ENCODE data around the gene SLC38A8. TPM values are rescaled to one million over a fixed set of nuclear protein-coding genes. Genes with fewer than 3 reads are reported as not detected.

SLC38A8 gene
- total RNA-seq, 4 donors from 2014 or later: not detected

DNA sequence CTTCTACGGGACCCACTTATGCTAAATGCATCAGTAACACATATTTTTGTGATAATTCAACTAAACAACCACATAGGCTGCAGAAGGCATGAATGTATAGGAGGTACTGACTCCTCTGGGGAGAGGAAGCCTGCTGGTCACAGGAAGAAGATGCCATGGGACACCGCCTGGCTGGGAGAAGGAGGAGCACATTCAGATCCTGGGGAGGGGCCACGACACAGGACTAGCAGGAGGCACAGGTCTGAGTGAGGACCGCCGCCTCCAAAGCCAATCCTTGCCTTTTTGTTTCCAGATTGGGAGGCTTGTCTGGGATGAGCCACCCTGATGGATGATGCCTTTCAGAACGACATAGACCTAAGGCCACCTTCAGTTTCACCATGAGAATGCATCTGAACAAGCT is 39.5 kb upstream of the SLC38A8 start:
- no peaks in the 10 kb centered on the region for H3K27me3 ChIP-seq
- H3K4me3 ChIP-seq: no peak overlapping the region
- no peaks in the 10 kb centered on the region for H3K4me1 ChIP-seq
- intact Hi-C loops (cut with DNase I; ENCODE audit: low total_unique reads): no loop called here
- no peaks in the 10 kb centered on the region for H3K9me3 ChIP-seq
- in situ Hi-C loops (cut with MboI; ENCODE audit: low pct_ligation_motif_present in 1 of 4, low pct_unique_long_range_greater_than_20kb in 1 of 4, low sequenced_read_pairs in 3 of 4): loop anchor here in 3 of 4 donors (10.0 to 25.0 kb wide), 2 partner anchors 93 to 405 kb away; no protein-coding TSS in a partner anchor
- TF ChIP-seq POLR2AphosphoS5 (IDR thresholded peaks at IDR 0.05) (no peak), EP300 (IDR thresholded peaks at IDR 0.05; ENCODE audit: low read depth) (no peak), POLR2A (IDR thresholded peaks at IDR 0.05) (no peak)
- TF ChIP-seq, protein P1, sequence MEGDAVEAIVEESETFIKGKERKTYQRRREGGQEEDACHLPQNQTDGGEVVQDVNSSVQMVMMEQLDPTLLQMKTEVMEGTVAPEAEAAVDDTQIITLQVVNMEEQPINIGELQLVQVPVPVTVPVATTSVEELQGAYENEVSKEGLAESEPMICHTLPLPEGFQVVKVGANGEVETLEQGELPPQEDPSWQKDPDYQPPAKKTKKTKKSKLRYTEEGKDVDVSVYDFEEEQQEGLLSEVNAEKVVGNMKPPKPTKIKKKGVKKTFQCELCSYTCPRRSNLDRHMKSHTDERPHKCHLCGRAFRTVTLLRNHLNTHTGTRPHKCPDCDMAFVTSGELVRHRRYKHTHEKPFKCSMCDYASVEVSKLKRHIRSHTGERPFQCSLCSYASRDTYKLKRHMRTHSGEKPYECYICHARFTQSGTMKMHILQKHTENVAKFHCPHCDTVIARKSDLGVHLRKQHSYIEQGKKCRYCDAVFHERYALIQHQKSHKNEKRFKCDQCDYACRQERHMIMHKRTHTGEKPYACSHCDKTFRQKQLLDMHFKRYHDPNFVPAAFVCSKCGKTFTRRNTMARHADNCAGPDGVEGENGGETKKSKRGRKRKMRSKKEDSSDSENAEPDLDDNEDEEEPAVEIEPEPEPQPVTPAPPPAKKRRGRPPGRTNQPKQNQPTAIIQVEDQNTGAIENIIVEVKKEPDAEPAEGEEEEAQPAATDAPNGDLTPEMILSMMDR (IDR thresholded peaks at IDR 0.05): no peak
- no peak overlapping the region for H3K27ac ChIP-seq
- DNase-seq: no peak
- 91 to 100% methylated on average over 2 to 6 of the region's 6 CpGs for WGBS, 2 donors (ENCODE audit: low coverage in 1 of 2)
- peaks cover 0 to 44% (median 13%) of the 10 kb centered on the region in 4 donors for H3K36me3 ChIP-seq

DNA sequence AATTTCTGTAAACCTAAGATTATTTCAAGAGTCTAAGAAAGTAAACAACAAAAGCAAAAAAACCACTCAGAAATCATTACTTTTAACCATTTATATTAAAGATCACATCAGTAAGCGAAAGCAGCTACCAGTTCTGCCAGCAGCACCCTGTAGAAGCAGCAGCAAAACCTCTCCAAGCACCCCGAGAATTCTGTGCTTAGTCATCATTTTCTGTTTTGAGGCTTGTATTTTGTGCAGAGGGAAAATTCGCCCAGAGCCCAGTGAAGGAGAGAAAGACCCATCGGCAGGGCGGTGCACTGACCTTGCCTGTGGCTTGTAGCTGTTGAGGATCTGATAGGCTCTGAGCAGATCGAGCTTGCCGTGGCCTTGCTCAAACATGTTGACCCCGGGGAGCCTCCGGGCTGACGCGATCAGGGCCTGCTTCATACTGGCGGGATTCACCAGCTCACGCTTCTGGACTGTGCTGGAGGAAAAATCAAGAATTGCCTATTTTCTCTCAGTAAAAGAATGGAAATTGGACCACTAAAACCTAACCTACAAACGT is 38.9 kb upstream of the SLC38A8 start:
- TF ChIP-seq EP300 (IDR thresholded peaks at IDR 0.05; ENCODE audit: low read depth) (no peak), POLR2A (IDR thresholded peaks at IDR 0.05) (no peak), POLR2AphosphoS5 (IDR thresholded peaks at IDR 0.05) (no peak)
- TF ChIP-seq, protein P1 (IDR thresholded peaks at IDR 0.05): no peak
- no peaks in the 10 kb centered on the region for H3K27me3 ChIP-seq
- H3K4me3 ChIP-seq: no peak overlapping the region
- DNase-seq: no peak
- peaks cover 0 to 44% (median 12%) of the 10 kb centered on the region in 4 donors for H3K36me3 ChIP-seq
- no peaks in the 10 kb centered on the region for H3K9me3 ChIP-seq
- H3K27ac ChIP-seq: no peak overlapping the region
- H3K4me1 ChIP-seq: no peaks in the 10 kb centered on the region
- intact Hi-C loops (cut with DNase I; ENCODE audit: low total_unique reads) (no loop called here), in situ Hi-C loops (cut with MboI; ENCODE audit: low pct_ligation_motif_present in 1 of 4, low pct_unique_long_range_greater_than_20kb in 1 of 4, low sequenced_read_pairs in 3 of 4) (loop anchor here in 3 of 4 donors (10.0 to 25.0 kb wide), 2 partner anchors 93 to 406 kb away; no protein-coding TSS in a partner anchor)
- 88 to 89% methylated on average over 5 to 14 of the region's 14 CpGs for WGBS, 2 donors (ENCODE audit: low coverage in 1 of 2)

DNA sequence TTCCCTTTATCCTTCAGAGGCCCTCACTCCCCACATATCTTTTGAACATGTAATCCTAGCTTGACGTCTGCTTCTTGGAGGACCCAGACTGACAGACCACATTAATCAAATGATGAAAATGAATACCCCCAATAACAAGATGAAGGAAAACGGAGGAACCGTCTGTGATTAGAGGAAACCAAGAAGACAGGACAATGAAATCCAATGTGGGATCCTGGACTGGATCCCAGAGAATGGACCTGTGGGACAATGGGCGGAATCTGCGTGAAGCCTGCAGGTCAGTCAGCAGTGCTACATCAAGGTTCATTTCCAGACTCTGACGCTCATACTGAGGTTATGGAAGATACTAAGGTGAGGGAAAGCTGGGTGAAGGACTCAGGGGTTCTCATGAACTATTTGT is 38.2 kb upstream of the SLC38A8 start:
- in situ Hi-C loops (cut with MboI; ENCODE audit: low pct_ligation_motif_present in 1 of 4, low pct_unique_long_range_greater_than_20kb in 1 of 4, low sequenced_read_pairs in 3 of 4): loop anchor here in 3 of 4 donors (10.0 to 25.0 kb wide), 2 partner anchors 94 to 406 kb away; no protein-coding TSS in a partner anchor
- H3K27me3 ChIP-seq: no peaks in the 10 kb centered on the region
- H3K9me3 ChIP-seq: no peaks in the 10 kb centered on the region
- intact Hi-C loops (cut with DNase I; ENCODE audit: low total_unique reads): no loop called here
- DNase-seq: no peak
- H3K4me1 ChIP-seq: no peaks in the 10 kb centered on the region
- peaks cover 0 to 43% (median 15%) of the 10 kb centered on the region in 4 donors for H3K36me3 ChIP-seq
- TF ChIP-seq POLR2AphosphoS5 (IDR thresholded peaks at IDR 0.05): no peak
- no peak for TF ChIP-seq POLR2A (IDR thresholded peaks at IDR 0.05)
- TF ChIP-seq, protein P1 (IDR thresholded peaks at IDR 0.05): no peak
- no peak for TF ChIP-seq EP300 (IDR thresholded peaks at IDR 0.05; ENCODE audit: low read depth)
- H3K4me3 ChIP-seq: no peak overlapping the region
- H3K27ac ChIP-seq: no peak overlapping the region
- 93 to 96% methylated on average over 4 to 6 of the region's 6 CpGs for WGBS, 2 donors (ENCODE audit: low coverage in 1 of 2)

DNA sequence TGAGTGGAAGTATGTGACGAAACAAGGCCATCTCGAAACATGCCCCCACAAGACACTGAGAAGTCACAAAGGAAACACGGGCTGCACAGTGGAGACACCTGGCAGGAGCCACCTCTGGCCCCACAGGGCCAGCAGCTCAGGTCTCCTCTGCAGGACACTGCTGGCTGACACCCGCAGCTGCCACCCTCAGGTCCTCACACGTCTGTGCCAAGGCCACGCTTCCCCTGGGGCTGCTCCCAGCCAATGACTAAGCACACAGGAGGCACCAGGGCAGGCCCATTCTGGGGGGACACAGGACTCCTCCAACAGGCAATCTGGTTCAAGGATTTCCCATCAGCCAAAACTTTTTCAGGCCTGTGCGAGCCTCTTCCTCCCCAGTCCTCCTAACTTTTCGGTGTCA is 37.8 kb upstream of the SLC38A8 start:
- Histone ChIP-seq H3K9me3 (no peaks in the 10 kb centered on the region), H3K4me3 (no peak overlapping the region), H3K27ac (no peak overlapping the region), H3K36me3 (peaks cover 0 to 47% (median 16%) of the 10 kb centered on the region in 4 donors), H3K4me1 (no peaks in the 10 kb centered on the region), H3K27me3 (no peaks in the 10 kb centered on the region)
- WGBS, 2 donors (ENCODE audit: low coverage in 1 of 2): 86 to 100% methylated on average over 3 to 8 of the region's 8 CpGs
- intact Hi-C loops (cut with DNase I; ENCODE audit: low total_unique reads): no loop called here
- no peak for DNase-seq
- in situ Hi-C loops (cut with MboI; ENCODE audit: low pct_ligation_motif_present in 1 of 4, low pct_unique_long_range_greater_than_20kb in 1 of 4, low sequenced_read_pairs in 3 of 4): loop anchor here in 3 of 4 donors (10.0 to 25.0 kb wide), 2 partner anchors 94 to 407 kb away; no protein-coding TSS in a partner anchor
- TF ChIP-seq EP300 (IDR thresholded peaks at IDR 0.05; ENCODE audit: low read depth): no peak
- no peak for TF ChIP-seq POLR2AphosphoS5 (IDR thresholded peaks at IDR 0.05)
- TF ChIP-seq, protein P1 (IDR thresholded peaks at IDR 0.05): no peak
- TF ChIP-seq POLR2A (IDR thresholded peaks at IDR 0.05): no peak
